HL-60 (cell line): Measurements from ENCODE around the gene SYCE3.

ENCODE experiments used
- CTCF ChIP-seq: IDR thresholded peaks from one replicate; pipeline ENCODE4 v1.5.1; 2011; ENCODE audit warnings: low read length, control low read depth, inconsistent platforms; ENCODE audit not compliant: insufficient read depth
- POLR2AphosphoS5 ChIP-seq: IDR thresholded peaks from 2 replicates; pipeline ENCODE4 v1.6.1; 2012; ENCODE audit warnings: low read depth
- REST ChIP-seq: IDR thresholded peaks from 2 replicates; pipeline ENCODE4 v1.6.1; 2012; ENCODE audit warnings: low read depth; ENCODE audit not compliant: insufficient replicate concordance
- SPI1 ChIP-seq: IDR thresholded peaks from 2 replicates; pipeline ENCODE4 v1.6.1; 2012; ENCODE audit warnings: low read depth, mild to moderate bottlenecking, borderline replicate concordance

DNA sequence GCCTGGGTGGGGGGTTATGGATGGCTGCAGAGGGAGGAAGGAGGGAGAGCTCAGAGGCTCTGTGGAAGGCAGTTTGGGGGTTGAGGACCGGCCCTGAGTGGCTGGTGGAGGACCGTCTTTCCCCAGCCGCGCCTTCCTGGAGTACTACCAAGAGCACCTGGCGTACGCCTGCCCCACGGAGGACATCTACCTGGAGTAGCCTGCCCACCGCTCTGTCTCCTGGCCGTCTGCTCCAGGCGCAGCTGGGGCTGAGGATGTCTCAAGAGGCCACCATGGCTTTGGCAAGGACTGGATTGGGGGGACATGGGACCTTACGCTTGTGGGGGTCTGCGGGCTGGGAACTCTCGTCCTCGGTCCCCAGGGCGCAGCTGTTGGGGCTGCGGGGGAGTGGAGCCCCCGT, 47.9 kb upstream of the SYCE3 start:
- TF ChIP-seq REST, result no peak
- TF ChIP-seq CTCF, result no peak
- TF ChIP-seq SPI1, result no peak
- TF ChIP-seq POLR2AphosphoS5, result no peak
